Measurements from ENCODE around the gene MAP2K5.
"Not testable (repeated sequence)": the region's sequence is repeated elsewhere in the genome, so short reads cannot be mapped to it uniquely, and the experiment has no call there.

The MAP2K5 gene

DNA sequence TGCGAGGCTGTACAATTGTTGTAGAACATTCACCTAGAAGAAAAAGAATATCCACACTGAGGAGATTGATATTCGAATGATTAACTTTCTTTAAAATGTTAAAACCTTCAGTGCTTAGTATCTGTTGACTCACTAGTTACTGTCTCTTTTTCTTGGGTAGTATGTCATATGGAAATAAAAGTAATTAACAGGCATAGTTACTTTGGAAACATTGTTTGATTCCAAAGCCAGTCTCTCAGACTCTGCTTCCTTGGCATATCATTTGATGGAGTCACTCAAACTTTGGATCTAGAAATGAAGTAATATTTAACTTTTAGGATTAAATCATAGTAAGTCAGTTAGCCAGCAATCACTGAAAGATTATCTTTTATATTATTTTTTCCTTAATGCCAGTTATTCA lies 63.4 kb downstream of the MAP2K5 start:
- no peak for DNase-seq

DNA sequence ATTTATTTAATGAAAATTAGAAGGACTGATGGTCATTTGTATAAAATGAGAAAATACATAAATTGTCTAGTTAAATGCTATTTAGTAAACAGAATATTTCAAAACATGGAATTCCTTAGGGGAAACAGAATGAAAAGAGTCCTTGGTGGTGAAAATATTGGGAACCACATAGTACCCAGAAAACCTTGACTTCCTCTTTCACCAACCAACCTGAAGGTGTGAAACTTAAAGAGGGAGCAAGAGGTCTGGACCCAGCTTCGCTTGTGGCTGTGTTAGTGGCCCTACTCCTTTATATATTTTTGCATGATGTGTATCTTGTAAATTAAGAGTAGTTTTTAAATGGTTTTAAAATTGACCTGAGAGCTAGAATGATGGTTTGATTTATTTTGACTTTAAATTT lies 64.2 kb downstream of the MAP2K5 start:
- no peak for DNase-seq

DNA sequence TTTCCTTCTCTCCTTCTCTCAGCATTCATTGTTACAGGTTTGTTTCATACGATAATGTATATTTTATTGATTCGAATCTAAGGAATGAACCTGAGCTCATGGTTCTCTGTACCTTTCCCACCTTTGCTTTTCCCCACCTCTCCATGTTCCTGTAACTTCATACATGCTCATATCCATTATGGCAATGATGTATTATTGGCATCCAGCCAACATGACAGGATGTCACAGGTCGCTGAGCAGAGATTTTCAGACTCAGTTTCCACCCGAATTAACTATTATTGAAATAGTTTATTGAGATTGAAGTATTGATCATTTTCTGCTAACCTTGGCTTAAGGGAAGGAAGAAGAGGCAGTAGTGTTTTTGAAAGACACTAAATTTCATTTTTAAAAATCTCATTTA lies 64.8 kb downstream of the MAP2K5 start:
- DNase-seq: no peak

DNA sequence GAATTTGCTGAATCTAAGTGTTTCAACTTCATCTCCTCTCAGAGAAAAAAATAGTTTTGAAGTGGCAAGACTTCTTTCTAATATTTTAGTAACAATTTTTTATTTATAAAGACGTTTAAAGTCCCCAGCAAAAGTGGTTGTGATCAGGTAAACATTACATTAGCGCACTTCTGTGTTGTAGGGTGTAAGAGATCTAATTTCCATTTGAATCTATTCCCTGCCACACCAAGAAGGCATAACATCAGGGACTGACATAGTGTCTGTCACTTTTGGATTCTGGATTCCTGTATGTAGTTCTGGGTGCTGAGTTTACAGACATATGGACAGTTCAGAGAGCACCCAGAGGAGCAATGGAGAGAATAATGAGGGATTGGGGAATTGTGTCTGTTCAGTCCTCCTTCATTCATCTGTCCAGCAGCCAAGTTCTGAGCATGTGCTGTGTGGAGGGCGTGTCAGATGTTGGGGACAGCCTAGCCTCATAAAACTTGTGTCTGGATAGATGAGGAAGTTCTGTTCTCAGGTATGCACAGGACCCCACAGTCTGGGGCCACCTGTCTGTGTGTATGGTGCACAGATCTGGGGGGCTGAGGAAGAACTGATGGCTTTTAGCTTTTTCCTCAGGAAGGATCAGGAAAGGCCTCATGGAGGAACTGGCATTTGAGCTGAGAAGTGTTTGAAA lies 65.6 kb downstream of the MAP2K5 start:
- DNase-seq: no peak

DNA sequence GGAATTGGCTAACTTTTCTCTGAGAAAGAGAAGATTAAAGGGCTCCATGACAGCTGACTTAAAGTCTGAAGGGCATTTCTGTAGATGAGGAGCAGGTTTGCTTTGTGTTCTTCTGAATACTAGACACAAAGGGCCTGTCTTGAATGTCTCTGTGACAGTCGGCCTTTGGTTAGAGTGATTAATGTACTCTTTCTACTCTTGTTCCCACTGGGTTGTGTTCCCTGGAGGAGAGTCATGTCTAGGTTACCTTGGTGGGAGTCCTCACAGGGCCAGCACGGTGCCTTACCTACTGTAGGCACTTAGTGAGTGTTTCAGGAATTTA lies 66.1 kb downstream of the MAP2K5 start:
- DNase-seq: no peak

DNA sequence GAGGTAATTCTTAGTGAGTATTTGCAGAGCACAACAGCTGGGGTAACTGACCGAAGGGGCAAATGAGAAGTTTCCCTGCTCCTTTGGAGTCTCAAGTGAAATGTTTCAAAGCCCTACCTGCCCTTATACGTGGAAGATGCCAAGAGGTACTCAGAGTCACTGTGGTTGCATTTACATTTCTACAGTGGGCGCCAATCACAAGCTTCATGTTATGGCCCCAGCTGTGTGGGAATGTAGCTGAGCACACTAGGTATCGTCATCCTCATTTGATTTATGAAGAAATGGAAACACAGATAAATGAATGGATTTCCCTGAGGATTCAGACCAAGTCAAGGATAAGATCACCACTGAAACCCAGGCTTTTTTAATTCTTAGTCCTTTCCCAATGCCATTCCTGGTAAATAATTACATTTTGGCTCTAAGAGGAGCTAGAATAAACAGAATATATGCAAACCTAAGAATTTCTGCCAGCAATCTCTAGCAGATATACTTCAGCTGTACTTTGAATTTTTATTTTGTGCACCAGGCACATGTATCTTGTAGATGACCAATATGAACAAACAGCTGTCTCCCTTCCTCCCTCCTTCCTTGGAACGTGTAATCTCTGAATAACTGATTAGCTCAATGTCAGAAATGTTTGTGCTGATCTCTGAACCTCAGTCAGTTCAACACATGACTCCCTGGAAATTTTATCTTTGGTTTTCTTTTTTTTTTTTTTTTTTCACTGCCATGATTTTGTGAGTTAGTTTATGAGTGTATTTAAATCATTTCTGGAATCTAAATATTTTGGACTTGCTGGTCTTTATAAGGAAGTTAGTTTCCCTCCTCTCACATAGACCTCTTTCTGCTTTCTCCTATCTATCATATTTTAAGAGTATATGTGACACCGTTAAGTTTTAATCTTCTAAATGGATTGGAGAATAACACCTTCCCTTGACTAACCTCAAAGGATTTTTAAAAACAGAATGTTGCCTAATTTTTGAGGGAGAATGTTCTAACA lies 69.2 kb downstream of the MAP2K5 start:
- no peak for DNase-seq

DNA sequence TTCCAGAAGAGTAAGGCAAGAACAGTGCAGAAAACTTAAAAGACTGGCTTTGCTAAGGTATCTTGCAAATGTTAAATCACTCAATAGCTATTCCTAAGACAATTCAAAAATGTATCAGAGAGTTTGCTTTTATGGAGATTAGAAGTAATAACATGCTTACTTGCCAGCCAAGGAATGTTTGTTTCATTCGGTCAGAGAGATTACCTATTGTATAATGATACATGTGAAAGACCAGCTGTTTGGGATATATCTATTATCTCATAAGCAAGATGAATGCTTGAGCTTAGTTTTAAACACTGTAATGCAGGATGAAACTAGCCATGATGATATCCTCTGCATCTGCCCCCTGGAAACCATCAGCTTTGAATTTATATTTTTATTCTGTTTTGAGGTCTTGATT lies 70.7 kb downstream of the MAP2K5 start:
- DNase-seq: no peak

DNA sequence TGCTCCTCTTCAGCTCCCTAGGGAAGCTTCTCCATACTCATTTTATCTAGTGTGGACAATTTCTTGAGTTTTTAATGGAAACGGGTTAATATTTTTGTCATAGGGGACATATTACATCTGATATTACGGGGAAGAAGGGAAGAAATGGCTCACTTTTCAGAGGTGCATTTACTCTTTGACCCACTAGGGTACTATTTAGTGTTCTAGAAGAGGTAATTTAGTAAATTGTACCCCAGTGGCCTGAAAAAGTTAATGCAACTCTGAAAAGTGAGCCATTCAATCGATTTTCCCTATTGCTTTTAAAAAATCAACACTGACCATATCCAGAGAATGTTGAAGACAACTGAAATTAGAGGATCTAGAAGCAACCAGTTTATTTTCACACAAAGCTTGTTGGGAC lies 71.2 kb downstream of the MAP2K5 start:
- DNase-seq: no peak

DNA sequence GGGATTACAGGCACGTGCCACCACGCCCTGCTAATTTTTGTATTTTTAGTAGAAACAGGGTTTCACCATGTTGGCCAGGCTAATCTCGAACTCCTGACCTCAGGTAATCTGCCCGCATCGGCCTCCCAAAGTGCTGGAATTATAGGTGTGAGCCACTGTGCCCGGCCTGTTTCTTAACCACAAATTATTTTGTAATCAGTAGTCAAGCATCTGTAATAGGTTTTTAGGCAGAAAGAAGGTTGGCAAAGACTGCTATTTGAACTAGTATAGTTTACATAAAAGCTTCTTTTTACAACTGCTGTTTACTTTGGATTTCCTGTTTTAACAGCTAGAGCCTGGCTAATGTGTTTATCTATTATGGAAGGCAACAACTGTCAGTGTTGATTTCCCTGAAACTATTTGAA lies 72.6 kb downstream of the MAP2K5 start:
- DNase-seq: not testable (repeated sequence)

DNA sequence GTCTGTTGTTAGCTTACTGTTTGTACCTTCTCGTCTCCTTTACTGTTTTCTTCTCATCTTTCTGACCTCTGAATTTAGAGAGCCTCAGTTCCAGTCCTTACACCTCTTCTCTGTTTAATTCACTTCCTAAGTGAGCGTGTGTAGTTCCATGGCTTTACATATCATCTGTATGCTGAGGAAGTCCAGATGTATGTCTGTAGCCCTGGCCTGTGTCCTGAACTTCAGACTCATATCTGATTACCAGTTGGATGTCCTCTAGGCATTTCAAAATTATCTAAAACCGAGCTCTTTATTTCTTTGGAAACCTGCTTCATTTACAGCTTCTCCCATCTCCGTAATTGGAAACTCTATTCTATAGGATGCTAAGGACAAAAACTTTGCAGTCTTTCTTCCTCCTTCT lies 75.8 kb downstream of the MAP2K5 start:
- DNase-seq: no peak

DNA sequence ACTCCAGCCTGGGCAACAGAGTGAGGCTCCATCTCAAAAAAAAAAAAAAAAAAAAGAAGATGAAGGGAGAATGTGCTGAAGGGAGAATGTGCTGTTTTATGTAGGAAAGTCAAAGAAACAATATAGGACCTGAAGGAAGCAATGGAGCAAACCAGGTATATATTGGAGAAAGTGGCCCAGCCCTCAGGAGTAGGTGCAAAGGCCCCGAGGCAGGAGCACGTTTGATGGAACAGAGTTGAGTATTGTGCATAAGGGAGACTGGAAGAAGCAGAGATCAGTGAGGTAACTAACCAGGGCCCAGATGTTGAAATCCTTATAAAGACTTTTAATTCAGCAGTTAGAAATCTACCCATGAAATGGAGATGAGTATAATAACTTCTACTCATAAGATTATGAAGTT lies 79.6 kb downstream of the MAP2K5 start:
- DNase-seq: no peak

DNA sequence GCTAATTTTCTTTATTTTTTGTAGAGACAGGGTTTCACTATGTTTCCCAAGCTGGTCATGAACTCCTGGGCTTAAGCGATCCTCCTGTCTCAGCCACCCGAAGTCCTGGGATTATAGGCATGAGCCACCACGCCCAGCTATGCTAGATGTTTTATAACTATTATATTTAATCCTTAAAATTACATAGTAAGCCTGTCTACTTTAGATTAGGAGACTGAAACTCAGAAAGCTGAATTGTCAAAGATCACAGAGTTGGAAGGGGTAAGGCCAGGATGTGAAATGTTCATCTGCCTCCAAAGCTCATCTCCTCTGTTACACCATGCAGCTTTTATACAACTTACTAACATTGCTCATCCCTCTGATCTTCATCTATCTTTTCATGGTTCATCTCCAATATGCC lies 89.8 kb downstream of the MAP2K5 start:
- no peak for DNase-seq

DNA sequence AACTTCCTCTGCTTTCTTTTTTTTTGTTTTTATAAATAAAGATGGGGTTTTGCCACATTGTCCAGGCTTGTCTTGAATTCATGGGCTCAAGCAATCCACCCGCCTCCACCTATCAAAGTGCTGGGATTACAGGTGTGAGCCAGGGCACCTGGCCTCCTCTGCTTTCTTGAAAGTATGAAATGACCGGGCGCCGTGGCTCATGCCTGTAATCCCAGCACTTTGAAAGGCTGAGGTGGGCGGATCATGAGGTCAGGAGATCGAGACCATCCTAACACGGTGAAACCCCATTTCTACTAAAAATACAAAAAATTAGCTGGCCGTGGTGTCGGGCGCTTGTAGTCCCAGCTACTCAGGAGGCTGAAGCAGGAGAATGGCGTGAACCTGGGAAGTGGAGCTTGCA lies 93.4 kb downstream of the MAP2K5 start:
- not testable (repeated sequence) for DNase-seq

DNA sequence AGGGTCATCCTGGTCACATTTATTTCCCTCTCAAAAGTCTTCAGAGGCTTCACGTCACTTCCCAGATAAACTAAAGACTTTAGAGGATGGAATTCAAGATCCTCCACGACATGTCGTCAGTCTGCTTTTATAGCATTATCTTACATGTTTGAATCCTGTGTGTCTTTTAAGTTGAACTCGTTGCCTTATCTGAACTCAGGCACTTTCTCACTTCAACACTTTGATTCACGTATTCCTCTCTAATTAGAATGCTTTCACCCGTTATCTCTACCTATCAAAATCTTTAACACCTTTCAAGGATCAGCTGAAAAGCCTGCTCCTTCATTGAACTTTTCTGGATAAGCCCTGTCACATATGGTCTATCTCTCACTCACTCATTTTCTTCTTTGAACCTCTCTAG lies 97.1 kb downstream of the MAP2K5 start:
- DNase-seq: no peak

DNA sequence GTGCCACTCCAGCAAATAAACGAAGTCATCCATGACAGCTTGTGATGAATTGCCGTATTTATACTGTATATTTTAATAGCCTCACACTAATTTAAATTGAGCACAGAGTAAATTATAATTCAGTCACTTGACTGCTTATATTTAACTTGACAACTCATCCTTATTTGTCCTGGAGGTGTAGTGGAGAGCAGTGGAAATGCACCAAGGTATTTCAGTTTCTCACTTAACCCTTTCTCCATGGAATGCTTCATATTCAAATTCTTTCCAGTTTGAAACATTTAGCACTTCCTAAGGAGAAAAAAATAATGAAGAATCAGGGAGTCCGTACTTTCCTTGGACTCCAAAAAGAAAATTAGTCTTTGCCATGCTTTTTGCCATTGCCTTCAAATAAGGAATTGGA lies 99.0 kb downstream of the MAP2K5 start:
- no peak for DNase-seq

DNA sequence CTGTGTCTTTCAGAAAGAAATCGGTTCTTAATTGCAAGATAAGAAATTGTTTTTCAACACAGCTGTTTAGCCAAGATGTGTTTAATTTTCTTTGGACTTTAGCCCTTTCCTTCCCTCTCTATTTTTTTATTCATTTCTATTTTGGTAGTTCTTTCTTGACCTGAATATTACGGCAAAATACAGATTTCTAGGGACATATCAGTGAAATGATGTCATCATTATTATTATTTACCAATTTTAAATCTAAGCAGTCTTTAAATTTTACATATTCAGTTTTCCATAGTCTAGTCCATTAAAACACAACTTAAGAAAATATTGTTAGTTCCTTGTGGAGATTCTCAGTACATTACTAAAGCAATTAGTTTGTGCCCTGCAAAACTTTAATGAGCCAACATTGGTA lies 104.3 kb downstream of the MAP2K5 start:
- no peak for DNase-seq

DNA sequence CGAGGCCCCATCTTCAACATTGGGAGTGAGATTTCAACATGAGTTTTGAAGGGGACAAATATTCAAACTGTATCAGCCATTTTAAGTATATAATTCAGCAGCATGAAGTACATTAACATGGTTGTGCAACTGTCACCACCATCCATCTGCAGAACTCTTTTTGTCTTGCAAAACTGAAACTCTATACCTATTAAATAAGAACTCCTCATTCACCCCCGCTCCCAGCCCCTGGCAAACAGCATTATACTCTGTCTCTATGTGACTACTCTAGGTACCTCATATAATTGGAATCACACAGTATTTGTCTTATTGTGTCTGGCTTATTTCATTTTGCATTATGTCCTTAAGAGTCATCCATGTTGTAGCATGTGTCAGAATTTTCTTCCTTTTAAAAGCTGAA lies 110.1 kb downstream of the MAP2K5 start:
- DNase-seq: no peak

DNA sequence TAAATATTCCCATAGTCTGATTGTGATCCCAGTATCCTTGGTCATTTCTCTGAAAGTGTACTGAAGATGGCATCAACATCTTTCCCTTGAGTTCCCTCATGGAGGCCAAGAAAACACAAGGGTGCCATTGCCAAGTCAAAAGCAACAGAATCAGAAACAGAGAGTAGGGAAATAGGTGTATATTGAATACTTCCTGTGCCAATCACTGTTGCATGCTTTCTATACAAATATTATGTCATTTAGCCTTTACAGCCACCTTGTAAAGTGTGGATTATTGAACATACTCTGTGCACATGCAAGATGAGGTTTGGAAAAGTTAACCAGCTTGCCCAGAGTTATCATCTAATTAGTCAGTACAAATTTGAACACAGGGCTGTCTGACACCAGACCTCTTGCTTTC lies 117.9 kb downstream of the MAP2K5 start:
- DNase-seq: no peak

DNA sequence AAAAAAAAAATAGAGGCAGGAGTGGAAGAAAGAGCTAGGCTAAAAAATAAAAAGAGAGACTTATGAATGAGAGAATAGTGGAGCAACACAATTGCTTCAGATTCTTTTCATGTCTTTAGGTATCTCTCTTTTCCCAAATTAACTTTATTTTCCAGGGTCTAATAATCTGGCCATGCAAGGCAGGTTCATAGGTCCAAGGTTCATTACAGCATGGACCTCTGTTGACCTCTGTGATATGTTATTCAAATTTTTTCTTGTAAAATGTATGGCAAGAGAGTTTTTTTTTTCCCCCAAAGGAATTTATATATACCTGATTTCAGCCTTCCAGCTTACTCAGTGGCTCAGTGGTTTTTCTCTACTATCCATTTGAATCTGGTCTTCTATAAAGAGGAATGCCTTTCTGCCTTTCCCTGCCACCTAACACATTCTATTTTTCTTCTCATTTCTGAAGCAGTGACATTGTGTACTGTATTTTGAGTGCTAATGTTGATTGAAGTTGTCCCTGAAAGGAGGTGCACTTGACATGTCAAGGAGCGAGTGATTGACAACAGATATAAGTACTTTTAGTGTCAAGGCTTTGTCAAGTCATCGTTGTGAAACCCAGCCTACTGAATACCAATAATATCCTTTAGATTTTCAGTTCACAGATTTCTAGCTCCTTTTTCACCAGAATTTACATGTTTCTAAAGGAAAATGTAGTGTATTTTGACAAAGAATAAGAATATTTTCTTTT lies 118.5 kb downstream of the MAP2K5 start:
- no peak for DNase-seq

DNA sequence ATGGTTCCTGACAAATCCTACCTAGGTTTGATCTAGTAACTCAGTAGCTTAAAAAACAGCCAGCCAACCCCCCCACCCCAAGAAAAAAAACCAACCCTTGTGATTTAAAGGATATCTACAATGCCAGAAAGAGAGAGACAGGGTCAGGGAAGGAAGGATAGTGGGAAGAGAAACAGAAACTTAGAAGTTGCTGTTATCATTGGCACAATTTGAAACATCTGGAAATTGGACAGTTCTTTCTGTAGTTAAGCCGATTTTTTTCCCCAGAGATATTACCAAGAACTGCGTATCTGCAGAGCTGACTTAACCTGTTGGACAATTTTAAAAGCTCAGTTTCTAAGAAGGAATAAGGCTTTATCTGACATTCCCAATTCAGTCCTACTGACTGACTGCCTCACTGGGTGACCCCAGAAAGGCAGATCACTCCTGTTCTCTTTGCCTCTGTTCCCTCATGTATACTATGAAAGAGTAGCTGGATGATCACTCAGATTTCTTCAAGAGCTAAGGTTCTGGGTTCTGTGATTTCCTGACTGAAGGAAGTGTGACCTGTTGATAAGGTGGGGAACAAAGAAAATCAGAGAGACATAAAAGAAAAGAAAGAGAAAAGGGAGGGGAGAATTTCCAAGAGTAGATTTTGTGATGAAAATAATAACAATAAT lies 128.3 kb downstream of the MAP2K5 start:
- no peak for DNase-seq

DNA sequence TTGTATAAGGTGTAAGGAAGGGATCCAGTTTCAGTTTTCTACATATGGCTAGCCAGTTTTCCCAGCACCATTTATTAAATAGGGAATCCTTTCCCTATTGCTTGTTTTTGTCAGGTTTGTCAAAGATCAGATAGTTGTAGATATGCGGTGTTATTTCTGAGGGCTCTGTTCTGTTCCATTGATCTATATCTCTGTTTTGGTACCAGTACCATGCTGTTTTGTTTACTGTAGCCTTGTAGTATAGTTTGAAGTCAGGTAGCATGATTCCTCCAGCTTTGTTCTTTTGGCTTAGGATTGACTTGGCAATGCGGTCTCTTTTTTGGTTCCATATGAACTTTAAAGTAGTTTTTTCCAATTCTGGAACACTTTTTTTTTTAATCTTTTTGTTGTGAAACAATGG lies 130.3 kb downstream of the MAP2K5 start:
- DNase-seq: not testable (repeated sequence)

DNA sequence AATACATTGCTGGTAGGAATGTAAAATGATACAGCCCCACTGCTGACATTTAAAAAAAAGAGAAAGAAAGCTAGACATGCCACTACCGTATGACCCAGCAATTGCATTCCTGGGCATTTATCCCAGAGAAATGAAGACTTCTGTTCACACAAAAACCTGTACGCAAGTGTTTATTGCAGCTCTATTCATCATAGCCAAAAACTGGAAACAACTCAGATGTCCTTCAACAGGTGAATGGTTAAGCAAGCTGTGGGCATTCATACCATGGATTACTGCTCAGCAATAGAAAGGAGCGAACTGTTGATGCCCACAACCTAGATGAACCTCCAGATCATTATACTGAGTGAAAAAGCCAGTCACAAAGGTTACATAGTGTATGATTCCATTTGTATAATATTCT lies 132.5 kb downstream of the MAP2K5 start:
- no peak for DNase-seq

DNA sequence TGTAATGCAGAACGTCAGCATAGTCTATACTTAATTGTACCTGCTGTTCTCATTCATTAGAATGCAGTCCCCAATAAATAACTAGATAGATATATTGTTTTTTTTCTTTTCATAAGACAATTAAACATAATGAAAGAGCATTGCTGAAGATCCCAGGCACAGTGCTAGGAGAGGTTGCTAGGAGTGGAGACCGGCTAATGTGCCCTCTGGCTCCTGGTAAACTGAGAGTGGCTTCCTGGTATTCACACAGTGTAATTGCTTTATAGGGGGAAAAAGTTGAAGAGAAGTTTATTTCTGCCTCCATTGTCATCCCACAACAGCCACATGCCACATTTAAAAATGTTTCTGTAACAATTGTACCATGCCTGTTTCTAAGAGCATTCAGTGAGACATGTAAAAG lies 135.6 kb downstream of the MAP2K5 start:
- DNase-seq: no peak

All from NCI-H2107 (cell line).